ENCODE measurements around the gene FOXO6.

FOXO6 gene

GRCh38 chr1:41364442-41365319 lies 3.4 kb downstream of the FOXO6 start:
- no peak for DNase-seq (ENCODE audit: extremely low spot score)
- POLR2A ChIA-PET = no interaction called here
- no peak for TF ChIP-seq CTCF (IDR thresholded peaks at IDR 0.05; ENCODE audit: control extremely low read depth, extremely low read depth, low read depth, missing control alignments)
- CTCF ChIA-PET = no interaction called here

GRCh38 chr1:41365320-41365633 lies 4.0 kb downstream of the FOXO6 start:
- ChIA-PET CTCF (no interaction called here), POLR2A (no interaction called here)
- no peak for DNase-seq (ENCODE audit: extremely low spot score)
- TF ChIP-seq CTCF (IDR thresholded peaks at IDR 0.05; ENCODE audit: control extremely low read depth, extremely low read depth, low read depth, missing control alignments) = no peak

GRCh38 chr1:41365772-41366454 lies 4.7 kb downstream of the FOXO6 start:
- CTCF ChIA-PET = no interaction called here
- peak; percentile 71 for DNase-seq (ENCODE audit: extremely low spot score)
- TF ChIP-seq CTCF (IDR thresholded peaks at IDR 0.05; ENCODE audit: control extremely low read depth, extremely low read depth, low read depth, missing control alignments) = no peak
- POLR2A ChIA-PET = no interaction called here

- ChIA-PET POLR2A (no interaction called here), CTCF (no interaction called here)
- TF ChIP-seq CTCF (IDR thresholded peaks at IDR 0.05; ENCODE audit: control extremely low read depth, extremely low read depth, low read depth, missing control alignments) = no peak
- DNase-seq (ENCODE audit: extremely low spot score) = no peak
Measured at GRCh38 chr1:41366455-41367287, 5.4 kb downstream of the FOXO6 start.

GRCh38 chr1:41367288-41367642 lies 6.0 kb downstream of the FOXO6 start:
- no peak for DNase-seq (ENCODE audit: extremely low spot score)
- ChIA-PET POLR2A (no interaction called here), CTCF (interaction anchor here (1.1 kb wide), 1 partner anchor 51 kb away, joined by 3 read pairs; no protein-coding TSS in a partner anchor)
- TF ChIP-seq CTCF (IDR thresholded peaks at IDR 0.05; ENCODE audit: control extremely low read depth, extremely low read depth, low read depth, missing control alignments) = no peak

- no peak for DNase-seq (ENCODE audit: extremely low spot score)
- ChIA-PET CTCF (interaction anchor here (1.1 kb wide), 1 partner anchor 50 kb away, joined by 3 read pairs; no protein-coding TSS in a partner anchor), POLR2A (interaction anchor here (0.6 kb wide), 1 partner anchor 133 kb away, joined by 10 read pairs; no protein-coding TSS in a partner anchor)
- no peak for TF ChIP-seq CTCF (IDR thresholded peaks at IDR 0.05; ENCODE audit: control extremely low read depth, extremely low read depth, low read depth, missing control alignments)
Measured at GRCh38 chr1:41368366-41368765, 7.1 kb downstream of the FOXO6 start.
